Memory B cell (primary cell): Measurements from ENCODE around the gene LAMTOR1.
A peak's percentile ranks its signal among the peaks of the same experiment; 100 is the strongest.

Experiments used
- ATAC-seq: fragments of 150-1000 bp; cut with Tn5 transposase; 2 replicates; pipeline ENCODE4 v1.10.0; 2021; ENCODE audit warnings: low read depth, mild to moderate bottlenecking, moderate library complexity
- DNase-seq, 2 donors: peaks; one replicate each; pipeline ENCODE4 v3.0.0; 2022; ENCODE audit warnings: low spot score in 2 of 2
- H3K27ac Mint-ChIP-seq: one replicate; pipeline ENCODE4 v1.8.0; 2022; ENCODE audit warnings: mild to moderate bottlenecking, moderate library complexity, mixed read lengths
- H3K27me3 Mint-ChIP-seq: one replicate; pipeline ENCODE4 v1.8.0; 2022; ENCODE audit warnings: mixed read lengths
- H3K36me3 Mint-ChIP-seq: one replicate; pipeline ENCODE4 v1.8.0; 2022; ENCODE audit warnings: mild to moderate bottlenecking, mixed read lengths
- H3K4me1 Mint-ChIP-seq: one replicate; pipeline ENCODE4 v1.8.0; 2022; ENCODE audit warnings: mixed read lengths
- H3K4me3 Mint-ChIP-seq: one replicate; pipeline ENCODE4 v1.8.0; 2022; ENCODE audit warnings: mild to moderate bottlenecking, moderate library complexity, mixed read lengths
- H3K9me3 Mint-ChIP-seq: one replicate; pipeline ENCODE4 v1.8.0; 2022; ENCODE audit warnings: mixed read lengths

LAMTOR1 gene

DNA sequence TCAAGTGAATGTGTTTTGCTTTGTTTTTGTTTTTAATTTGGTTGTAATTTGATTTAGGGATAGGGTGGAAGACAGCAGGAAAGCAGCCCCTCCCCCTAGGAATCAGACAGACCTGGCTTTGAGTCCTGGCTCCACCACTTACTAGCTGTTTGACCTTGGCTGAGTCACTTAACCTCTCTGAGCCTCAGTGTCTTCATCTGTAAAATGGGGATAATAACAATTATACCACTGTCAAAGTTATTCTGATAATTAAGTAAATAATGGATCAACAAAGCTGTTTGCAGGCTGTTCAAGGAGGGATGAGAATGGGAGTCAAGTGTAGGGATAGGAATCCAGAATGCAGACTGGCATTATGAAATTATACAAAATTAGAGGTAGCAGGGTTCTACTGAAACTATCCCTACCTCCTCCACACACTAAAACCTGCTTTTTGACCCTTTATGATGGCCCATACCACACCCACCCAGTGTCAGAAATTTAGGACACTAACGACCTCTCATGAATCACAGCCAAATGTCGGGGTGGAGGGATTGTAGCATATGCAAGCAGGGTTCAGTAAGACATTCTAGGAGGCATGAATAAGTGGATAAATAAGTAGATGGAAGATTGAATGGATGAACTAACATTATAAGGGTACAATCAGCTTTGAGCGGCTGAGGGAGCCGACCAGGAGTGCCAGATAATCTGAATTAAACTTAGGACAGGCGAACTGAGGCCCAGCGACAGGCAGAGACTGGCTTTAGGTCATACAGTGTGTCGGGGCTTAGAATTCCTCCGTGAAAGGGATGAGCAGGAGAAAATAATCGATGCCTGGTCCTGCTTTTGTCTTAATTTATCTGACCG is 8.4 kb upstream of the LAMTOR1 start:
- Mint-ChIP-seq H3K36me3 (peaks cover 8% of the 10 kb centered on the region), H3K9me3 (no peaks in the 10 kb centered on the region), H3K4me1 (peaks cover 16% of the 10 kb centered on the region), H3K27me3 (peaks cover 3% of the 10 kb centered on the region), H3K27ac (peak overlapping the region; percentile 95), H3K4me3 (peak overlapping the region; percentile 95)
- DNase-seq (no peak), ATAC-seq (no peak)

GRCh38 chr11:72105888-72106287 is 2.8 kb upstream of the LAMTOR1 start, which contains the start of gene TOMT:
TSS of gene TOMT (plus strand) at chr11:72105924. CDS start at chr11:72105952, 28 bp downstream.
- Mint-ChIP-seq H3K27me3 (no peaks in the 10 kb centered on the region), H3K4me1 (peaks cover 32% of the 10 kb centered on the region), H3K9me3 (no peaks in the 10 kb centered on the region), H3K27ac (no peak within 1 kb of the TSS), H3K4me3 (no peak within 1 kb of the TSS), H3K36me3 (peaks cover 11% of the 10 kb centered on the region)
- ATAC-seq (no peak), DNase-seq (no peak)

- Mint-ChIP-seq H3K27ac (peak overlapping the region; percentile 97), H3K27me3 (no peaks in the 10 kb centered on the region), H3K4me3 (peak overlapping the region; percentile 98), H3K36me3 (peaks cover 10% of the 10 kb centered on the region), H3K9me3 (no peaks in the 10 kb centered on the region), H3K4me1 (peaks cover 37% of the 10 kb centered on the region)
- no peak for ATAC-seq
- no peak for DNase-seq
These were observed 664 bp upstream of the LAMTOR1 start for GRCh38 chr11:72103754-72104167.

GRCh38 chr11:72102631-72102945 is 509 bp downstream of the LAMTOR1 start:
- ATAC-seq: no peak
- H3K27me3 Mint-ChIP-seq: no peaks in the 10 kb centered on the region
- H3K27ac Mint-ChIP-seq: peak overlapping the region; percentile 97
- peaks cover 17% of the 10 kb centered on the region for H3K36me3 Mint-ChIP-seq
- H3K4me1 Mint-ChIP-seq: peaks cover 43% of the 10 kb centered on the region
- peak overlapping the region; percentile 98 for H3K4me3 Mint-ChIP-seq
- no peak for DNase-seq
- no peaks in the 10 kb centered on the region for H3K9me3 Mint-ChIP-seq

GRCh38 chr11:72102162-72102561 is 935 bp downstream of the LAMTOR1 start:
- DNase-seq (no peak), ATAC-seq (no peak)
- peaks cover 43% of the 10 kb centered on the region for H3K4me1 Mint-ChIP-seq
- H3K27me3 Mint-ChIP-seq: no peaks in the 10 kb centered on the region
- peaks cover 13% of the 10 kb centered on the region for H3K36me3 Mint-ChIP-seq
- peak overlapping the region; percentile 98 for H3K4me3 Mint-ChIP-seq
- peak overlapping the region; percentile 97 for H3K27ac Mint-ChIP-seq
- H3K9me3 Mint-ChIP-seq: no peaks in the 10 kb centered on the region

DNA sequence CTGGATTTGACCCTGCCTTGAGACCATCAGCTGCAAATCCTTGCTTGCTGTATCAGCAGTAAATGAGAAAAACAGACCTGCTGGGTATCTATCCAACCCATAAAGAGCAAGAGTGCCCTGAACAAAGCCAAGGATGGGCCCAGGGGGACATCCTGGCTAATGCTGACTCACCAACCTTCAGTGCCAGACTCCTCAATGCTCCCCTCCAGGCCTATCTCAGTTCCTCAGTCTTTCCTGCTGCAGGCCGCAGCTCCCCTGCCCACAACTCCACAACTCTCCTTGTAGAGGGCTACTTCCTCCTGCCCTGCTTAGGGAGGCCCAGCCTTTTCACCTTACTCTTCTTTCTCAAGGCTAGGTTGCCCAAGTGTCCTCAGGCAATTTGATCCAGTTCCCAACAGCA is 2.6 kb downstream of the LAMTOR1 start:
- Mint-ChIP-seq H3K4me3 (no peak overlapping the region), H3K27me3 (no peaks in the 10 kb centered on the region), H3K27ac (peak overlapping the region; percentile 97), H3K36me3 (peaks cover 12% of the 10 kb centered on the region), H3K9me3 (no peaks in the 10 kb centered on the region), H3K4me1 (peaks cover 43% of the 10 kb centered on the region)
- no peak for DNase-seq
- no peak for ATAC-seq

- Mint-ChIP-seq H3K4me3 (no peak overlapping the region), H3K27me3 (no peaks in the 10 kb centered on the region), H3K9me3 (no peaks in the 10 kb centered on the region), H3K27ac (no peak overlapping the region), H3K36me3 (peaks cover 12% of the 10 kb centered on the region), H3K4me1 (peaks cover 41% of the 10 kb centered on the region)
- no peak for DNase-seq
- no peak for ATAC-seq
These were observed 3.1 kb downstream of the LAMTOR1 start for GRCh38 chr11:72100009-72100408.

GRCh38 chr11:72098741-72099140 is 4.4 kb downstream of the LAMTOR1 start:
- no peak overlapping the region for H3K4me3 Mint-ChIP-seq
- ATAC-seq: no peak
- H3K27me3 Mint-ChIP-seq: no peaks in the 10 kb centered on the region
- H3K4me1 Mint-ChIP-seq: peaks cover 33% of the 10 kb centered on the region
- no peaks in the 10 kb centered on the region for H3K9me3 Mint-ChIP-seq
- H3K36me3 Mint-ChIP-seq: peaks cover 14% of the 10 kb centered on the region
- no peak overlapping the region for H3K27ac Mint-ChIP-seq
- no peak for DNase-seq

DNA sequence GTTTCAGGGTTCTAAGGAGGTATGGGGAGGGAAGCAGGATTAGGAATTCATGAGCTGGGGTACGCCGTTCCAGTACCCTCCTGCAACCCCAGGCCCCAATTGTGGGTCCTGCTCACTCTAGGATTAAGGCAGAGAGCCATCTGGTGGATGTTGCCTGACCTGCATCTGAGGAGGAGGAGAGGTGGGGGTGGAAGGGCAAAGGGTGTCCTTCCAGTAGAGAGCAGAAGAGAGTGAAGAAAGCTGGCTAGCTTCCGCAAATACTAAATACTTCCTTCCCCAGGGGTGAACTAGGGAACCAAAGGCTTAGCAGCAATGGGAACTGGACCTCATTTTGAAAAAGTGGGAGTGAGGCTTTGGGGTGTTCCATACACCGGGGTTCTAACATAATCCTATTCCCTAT is 11.8 kb downstream of the LAMTOR1 start:
- peak; percentile 68 to 70 for DNase-seq
- ATAC-seq: peak; percentile 99
- Mint-ChIP-seq H3K27ac (peak overlapping the region; percentile 73), H3K4me3 (no peak overlapping the region), H3K9me3 (no peaks in the 10 kb centered on the region), H3K4me1 (peaks cover 11% of the 10 kb centered on the region), H3K27me3 (no peaks in the 10 kb centered on the region), H3K36me3 (peaks cover 9% of the 10 kb centered on the region)

DNA sequence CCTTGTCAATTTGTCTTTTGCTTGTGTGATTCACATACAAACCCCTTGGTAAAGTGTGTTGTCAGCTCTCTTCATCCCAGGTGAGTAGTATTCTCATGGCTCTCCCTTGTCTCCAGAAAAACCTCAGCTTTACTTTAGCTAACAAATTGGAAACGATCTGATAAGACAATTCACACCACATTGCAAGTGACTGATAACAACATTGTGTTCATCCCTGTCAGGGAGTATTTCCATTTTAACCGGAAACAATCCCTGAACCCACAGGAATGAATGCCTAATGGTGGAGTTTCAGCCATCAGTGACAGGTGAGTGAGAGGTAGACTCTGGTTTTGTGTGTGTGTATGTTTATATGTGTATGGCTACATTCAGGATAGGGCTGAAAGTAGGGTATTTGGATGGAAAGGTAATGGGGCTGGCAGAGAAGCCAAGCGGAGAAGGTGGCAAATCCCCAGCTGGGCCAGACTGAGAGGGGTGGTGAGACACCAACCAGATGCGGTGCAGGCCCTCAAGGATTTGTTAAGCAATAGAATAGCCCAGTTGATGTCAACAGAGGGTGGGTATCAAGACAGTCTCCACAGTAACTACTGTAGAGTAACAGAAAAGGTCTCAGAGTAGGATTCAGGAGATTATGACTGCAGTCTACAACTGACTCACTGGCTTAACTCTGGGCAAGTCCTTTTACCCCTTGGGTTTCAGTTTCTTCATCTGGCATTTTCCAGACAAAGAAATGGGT is 14.9 kb downstream of the LAMTOR1 start:
- Mint-ChIP-seq H3K36me3 (peaks cover 9% of the 10 kb centered on the region), H3K4me3 (no peak overlapping the region), H3K27ac (no peak overlapping the region), H3K4me1 (peaks cover 11% of the 10 kb centered on the region), H3K27me3 (no peaks in the 10 kb centered on the region), H3K9me3 (no peaks in the 10 kb centered on the region)
- ATAC-seq: no peak
- DNase-seq: no peak

DNA sequence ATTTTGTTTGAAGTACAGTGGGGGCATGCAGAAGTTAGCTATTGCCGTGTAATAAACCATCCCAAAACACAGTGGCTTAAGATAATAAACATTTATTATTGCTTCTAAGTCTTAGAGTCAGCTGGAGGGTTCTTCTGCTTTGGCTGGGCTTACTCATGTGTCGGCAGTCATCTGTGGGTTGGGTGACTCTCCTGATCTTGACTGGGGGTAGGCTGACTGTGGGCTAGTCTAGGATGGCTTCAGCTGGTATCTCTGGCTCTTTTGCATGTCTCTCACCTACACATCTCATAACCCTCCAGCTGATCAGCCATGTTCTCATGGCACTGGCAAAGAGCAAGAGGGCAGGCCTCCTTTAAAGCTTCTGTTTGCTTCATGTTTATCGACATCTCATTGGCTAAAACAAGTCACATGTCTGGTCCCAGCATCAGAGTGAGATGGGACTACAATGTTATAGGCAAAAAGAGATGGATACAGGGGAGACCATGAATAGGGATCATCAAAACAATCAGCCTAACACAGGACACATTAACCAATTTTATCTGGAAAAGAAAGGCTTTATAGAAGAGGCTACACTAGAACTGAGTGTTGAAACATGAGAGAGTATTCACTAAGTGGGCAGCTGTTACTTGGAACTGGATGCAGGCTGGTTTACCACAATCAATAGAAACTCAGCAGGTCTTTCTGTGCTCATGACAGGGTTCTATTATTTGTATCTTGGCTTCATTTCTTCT is 17.3 kb downstream of the LAMTOR1 start:
- Mint-ChIP-seq H3K9me3 (no peaks in the 10 kb centered on the region), H3K4me3 (no peak overlapping the region), H3K27ac (peak overlapping the region; percentile 52), H3K4me1 (peaks cover 14% of the 10 kb centered on the region), H3K27me3 (no peaks in the 10 kb centered on the region), H3K36me3 (peaks cover 8% of the 10 kb centered on the region)
- ATAC-seq (no peak), DNase-seq (no peak)

- no peak overlapping the region for H3K27ac Mint-ChIP-seq
- no peak for ATAC-seq
- H3K4me3 Mint-ChIP-seq: no peak overlapping the region
- H3K27me3 Mint-ChIP-seq: no peaks in the 10 kb centered on the region
- no peaks in the 10 kb centered on the region for H3K9me3 Mint-ChIP-seq
- peaks cover 8% of the 10 kb centered on the region for H3K36me3 Mint-ChIP-seq
- no peak for DNase-seq
- H3K4me1 Mint-ChIP-seq: peaks cover 17% of the 10 kb centered on the region
These were observed 18.1 kb downstream of the LAMTOR1 start for GRCh38 chr11:72084965-72085364.

- H3K27me3 Mint-ChIP-seq: no peaks in the 10 kb centered on the region
- H3K36me3 Mint-ChIP-seq: peaks cover 8% of the 10 kb centered on the region
- ATAC-seq: no peak
- no peaks in the 10 kb centered on the region for H3K9me3 Mint-ChIP-seq
- no peak overlapping the region for H3K4me3 Mint-ChIP-seq
- H3K27ac Mint-ChIP-seq: no peak overlapping the region
- H3K4me1 Mint-ChIP-seq: peaks cover 20% of the 10 kb centered on the region
- DNase-seq: no peak
These were observed 19.0 kb downstream of the LAMTOR1 start for GRCh38 chr11:72084076-72084475.

DNA sequence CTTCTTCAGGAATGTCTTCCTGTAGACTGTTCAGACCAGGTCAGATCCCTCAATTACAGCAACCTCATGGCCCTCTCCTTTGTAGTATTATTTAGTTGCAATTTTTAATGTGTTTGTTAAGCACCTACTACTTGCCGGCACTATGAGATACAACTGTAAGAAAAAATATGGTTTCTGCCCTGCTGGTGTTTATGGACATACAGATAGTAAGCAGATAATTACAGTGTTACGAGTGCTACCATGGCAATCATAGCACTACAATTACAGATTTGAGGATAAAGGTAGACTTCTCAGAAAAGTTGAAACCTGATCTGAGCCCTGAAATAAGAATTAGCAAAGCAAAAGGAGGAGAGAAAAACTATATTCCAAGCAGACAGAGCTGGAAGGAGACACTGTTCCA is 19.7 kb downstream of the LAMTOR1 start:
- no peak for DNase-seq
- peaks cover 8% of the 10 kb centered on the region for H3K36me3 Mint-ChIP-seq
- no peaks in the 10 kb centered on the region for H3K9me3 Mint-ChIP-seq

More for the DNA sequence above, 19.7 kb downstream of the LAMTOR1 start:
- no peak for ATAC-seq
- Mint-ChIP-seq H3K4me1 (peaks cover 24% of the 10 kb centered on the region), H3K27me3 (no peaks in the 10 kb centered on the region), H3K27ac (no peak overlapping the region), H3K4me3 (no peak overlapping the region)
